NB4 (cell line): Measurements from ENCODE around the gene SLC10A3.

Experiments
- CTCF ChIP-seq: IDR thresholded peaks from one replicate; pipeline ENCODE4 v1.5.1; 2012; ENCODE audit warnings: low read depth, low read length
- MAX ChIP-seq: IDR thresholded peaks from 2 replicates; pipeline ENCODE4 v1.6.1; 2011; ENCODE audit warnings: low read depth, low read length
- MYC ChIP-seq: IDR thresholded peaks from 2 replicates; pipeline ENCODE4 v1.6.1; 2011; ENCODE audit warnings: low read depth, low read length
- POLR2A ChIP-seq: IDR thresholded peaks from 2 replicates; pipeline ENCODE4 v1.6.1; 2011; ENCODE audit warnings: mild to moderate bottlenecking; ENCODE audit not compliant: insufficient read length; ENCODE audit errors: extremely low read depth

- no peak for TF ChIP-seq CTCF
- no peak for TF ChIP-seq POLR2A
- no peak for TF ChIP-seq MYC
- TF ChIP-seq MAX = no peak
These were observed 48.6 kb upstream of the SLC10A3 start for GRCh38 chrX:154539077-154539476.
